Stimulated activated CD4-positive, alpha-beta T cell treated with anti-CD3 and anti-CD28 coated beads, Interleukin-12 subunit alpha, Interleukin-12 subunit beta, amount 100 ng/mL, for 4 hours (primary cell): ENCODE results near the gene SPATA19.
"Not testable (repeated sequence)": the region's sequence is repeated elsewhere in the genome, so short reads cannot be mapped to it uniquely, and the experiment has no call there.

Source experiments
- DNase-seq: peaks from one replicate; pipeline ENCODE4 v3.0.0-alpha.2; 2020

The SPATA19 gene

GRCh38 chr11:133845413-133845812 lies at the start of gene SPATA19:
Gene SPATA19, minus strand, starts transcription at chr11:133845513. Its CDS starts 67 bp downstream, at chr11:133845446.
- DNase-seq, result no peak

DNA sequence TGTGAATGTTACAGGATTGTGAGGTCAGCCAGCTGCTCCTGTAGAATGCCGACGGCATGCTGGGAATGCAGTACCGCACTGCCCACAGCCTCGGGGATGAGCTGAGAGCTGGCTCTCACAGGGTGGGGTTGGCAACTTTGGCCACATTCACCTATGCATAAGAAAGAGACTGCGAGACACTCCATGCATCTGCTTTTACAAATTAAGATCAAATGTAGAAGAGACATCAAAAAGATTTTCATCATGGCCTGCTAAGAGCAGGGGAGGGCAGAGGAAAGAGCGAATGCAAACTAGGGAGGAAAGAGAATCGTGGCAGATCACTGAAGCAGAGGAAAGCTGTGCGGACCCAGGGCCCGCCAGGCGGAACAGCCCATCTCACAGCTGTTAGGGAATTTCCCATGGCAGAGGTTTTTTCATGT lies 49.8 kb upstream of the SPATA19 start:
- no peak for DNase-seq

- DNase-seq, result no peak
These were observed 48.1 kb upstream of the SPATA19 start for GRCh38 chr11:133893381-133893780.

- DNase-seq, result no peak
These were observed 47.5 kb upstream of the SPATA19 start for GRCh38 chr11:133892584-133893380.

- DNase-seq, result no peak
These were observed 46.8 kb upstream of the SPATA19 start for GRCh38 chr11:133892126-133892525.

- DNase-seq, result no peak
These were observed 44.6 kb upstream of the SPATA19 start for GRCh38 chr11:133889893-133890292.

- DNase-seq, result no peak
These were observed 43.9 kb upstream of the SPATA19 start for GRCh38 chr11:133889188-133889587.

DNA sequence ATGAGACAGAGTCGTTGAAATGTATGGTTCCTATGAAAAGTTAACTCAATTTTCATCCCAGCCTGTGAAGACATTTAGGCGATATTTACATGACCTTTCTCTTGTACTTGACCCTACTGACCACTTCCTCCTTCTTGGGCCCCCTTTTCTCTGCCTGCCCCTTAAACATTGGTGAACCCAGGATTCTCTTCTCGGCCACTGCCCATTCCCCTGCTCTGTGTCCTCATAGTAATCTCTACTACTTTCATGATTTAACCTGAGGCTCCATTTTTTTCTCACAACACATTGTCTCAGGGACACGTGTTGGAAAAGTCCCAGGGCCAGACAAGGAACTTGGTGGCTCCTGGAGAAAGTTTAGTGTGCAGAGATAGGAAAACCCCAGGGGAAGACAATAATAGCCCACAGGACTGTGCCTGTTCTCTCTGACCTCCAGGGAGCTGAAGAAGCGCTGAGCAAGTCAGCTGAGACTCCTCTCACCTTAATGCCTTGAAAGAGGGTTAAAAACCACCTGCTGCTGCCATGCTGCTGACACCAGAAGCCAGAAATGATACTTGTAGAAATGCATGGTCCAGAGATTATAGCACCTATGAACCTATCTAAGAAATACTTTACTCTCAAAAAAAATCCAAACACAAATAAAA lies 42.5 kb upstream of the SPATA19 start:
- DNase-seq, result no peak

GRCh38 chr11:133886029-133886428 lies 40.7 kb upstream of the SPATA19 start:
- DNase-seq, result no peak

GRCh38 chr11:133872160-133872559 lies 26.8 kb upstream of the SPATA19 start:
- no peak for DNase-seq

- DNase-seq, result no peak
These were observed 22.1 kb upstream of the SPATA19 start for GRCh38 chr11:133867456-133867855.

- no peak for DNase-seq
These were observed 20.2 kb upstream of the SPATA19 start for GRCh38 chr11:133865466-133865865.

GRCh38 chr11:133864756-133865155 lies 19.4 kb upstream of the SPATA19 start:
- DNase-seq, result no peak

GRCh38 chr11:133860151-133860550 lies 14.8 kb upstream of the SPATA19 start:
- DNase-seq, result no peak

- DNase-seq, result not testable (repeated sequence)
These were observed 9.1 kb upstream of the SPATA19 start for GRCh38 chr11:133854330-133854960.

DNA sequence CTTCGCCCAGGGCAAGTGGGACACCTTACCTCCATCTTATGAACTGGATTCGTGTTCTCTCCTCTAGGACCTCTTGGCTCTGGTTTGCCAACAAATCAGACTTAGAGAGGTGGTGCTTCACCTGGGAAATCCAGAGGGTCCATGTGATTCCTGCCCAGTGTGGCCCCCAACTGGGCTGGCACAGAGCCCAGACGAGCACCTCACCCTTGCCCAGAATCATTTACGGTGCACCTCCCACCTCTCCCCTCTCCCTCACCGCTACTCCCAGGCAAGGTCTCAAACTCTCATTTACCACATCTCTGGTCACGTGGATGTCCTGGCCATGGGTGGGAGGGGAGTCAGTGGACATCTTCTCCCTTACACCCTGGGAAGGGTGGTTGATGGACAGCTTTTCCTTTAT lies 1.1 kb downstream of the SPATA19 start:
- DNase-seq, result no peak

GRCh38 chr11:133843454-133843987 lies 1.8 kb downstream of the SPATA19 start:
- no peak for DNase-seq

DNA sequence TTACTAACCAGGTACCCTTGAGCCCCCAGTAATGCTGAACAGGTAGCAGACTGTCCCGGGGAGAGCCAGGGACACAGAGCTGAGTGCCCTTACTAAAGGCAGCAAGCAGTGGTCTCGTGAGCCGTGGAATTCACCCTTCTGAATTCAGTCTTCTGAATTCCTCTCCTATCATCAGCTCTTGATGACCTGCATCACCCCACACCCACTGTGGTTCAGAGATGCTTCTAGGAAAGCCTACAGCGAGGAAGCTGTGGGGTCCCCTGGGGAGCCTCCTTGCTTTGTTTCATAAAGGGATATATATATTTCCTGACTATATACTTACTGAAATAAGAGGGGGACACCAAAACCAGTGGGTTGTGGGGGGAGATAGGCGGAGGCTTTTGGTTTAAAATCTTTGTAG lies 2.6 kb downstream of the SPATA19 start:
- no peak for DNase-seq

- DNase-seq, result no peak
These were observed 3.3 kb downstream of the SPATA19 start for GRCh38 chr11:133842053-133842452.

- DNase-seq, result no peak
These were observed 3.9 kb downstream of the SPATA19 start for GRCh38 chr11:133841279-133842043.

DNA sequence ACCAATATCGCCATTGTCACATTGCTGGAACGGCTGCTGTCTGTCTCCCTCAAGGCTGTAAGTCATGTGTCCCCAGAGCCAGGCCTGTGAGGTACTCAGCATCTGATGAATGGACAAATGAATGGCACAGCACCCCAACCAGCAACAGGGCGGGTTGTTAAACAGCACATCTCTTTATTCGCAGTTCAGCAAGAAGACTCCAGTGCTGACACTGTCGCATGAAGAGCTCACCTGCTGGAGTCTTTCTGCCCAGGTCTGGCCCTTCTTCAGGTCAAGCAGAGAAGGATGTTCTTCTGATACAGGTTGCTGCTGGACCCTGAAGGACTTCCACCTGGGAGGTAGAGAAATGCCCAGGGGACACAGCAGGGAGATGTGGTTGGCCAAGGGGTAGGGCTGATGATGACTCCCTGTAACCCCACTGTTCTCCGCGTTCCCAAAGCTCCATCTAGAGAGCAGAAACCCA lies 4.8 kb downstream of the SPATA19 start:
- no peak for DNase-seq
